K562 (cell line): ENCODE measurements around the gene FGGY. TPM values are rescaled to one million over a fixed set of nuclear protein-coding genes. Genes with fewer than 3 reads are reported as not detected.

Experiments used
- ATAC-seq: fragments of 200-7000 bp; cut with Tn5 transposase; 3 replicates; pipeline ENCODE4 v1.9.1; 2020; ENCODE audit warnings: moderate library complexity
- BruUV-seq: library from RNA; stranded (reverse); fragments of 400-500 nt; replicated peaks from 2 replicates; lab custom pipeline; 2021; lab: Mats Ljungman, UMichigan
- CTCF ChIA-PET: fragments of 300-600 bp; formaldehyde crosslinking; extraction: SDS; loops from one replicate; lab custom pipeline; 2021; ENCODE audit warnings: low intra/inter-chr PET ratio; lab: Yijun Ruan, JAX
- POLR2A ChIA-PET: fragments of 300-600, 350-650 bp; sonication (Branson Sonifier 250); formaldehyde crosslinking; extraction: SDS; loops from one replicate; lab custom pipeline; 2021; ENCODE audit warnings: antibody characterized with exemption, inconsistent platforms; lab: Yijun Ruan, JAX
- DNase-seq, 4 experiments: peaks; one replicate each; pipeline versions ENCODE4 v3.0.0 to v3.0.0-alpha.2; 2011 to 2018; ENCODE audit warnings: low spot score in 3 of 4, mixed read lengths in 3 of 4; ENCODE audit errors: extremely low read depth in 1 of 4
- FAIRE-seq: peaks from 2 replicates; lab custom pipeline; 2011; peaks lifted over from hg19 to GRCh38; lab: Jason Lieb, UNC
- H2AFZ ChIP-seq: 2 replicates; pipeline ENCODE4 v1.6.0; 2011; ENCODE audit warnings: low read depth, low read length, control low read depth, inconsistent platforms
- H3K27ac ChIP-seq: fragments of 200-600 bp; 3 replicates; pipeline ENCODE4 v1.8.0; 2011; ENCODE audit warnings: low read depth, mild to moderate bottlenecking, control low read depth, inconsistent platforms, low read length, moderate library complexity, mixed read lengths; ENCODE audit errors: extremely low read depth
- H3K27me3 ChIP-seq, 2 experiments: fragments of 300-600 bp in 1 of 2; 2 replicates in 1 of 2; 3 replicates in 1 of 2; pipeline versions ENCODE4 v1.6.0 to v1.8.0; 2011; ENCODE audit warnings: inconsistent platforms in 2 of 2, low read length in 2 of 2, mild to moderate bottlenecking in 1 of 2, mixed read lengths in 1 of 2, moderate library complexity in 1 of 2; ENCODE audit not compliant: control insufficient read depth in 2 of 2, insufficient read depth in 2 of 2
- H3K36me3 ChIP-seq: fragments of 300-600 bp; 3 replicates; pipeline ENCODE4 v1.8.0; 2011; ENCODE audit warnings: mild to moderate bottlenecking, low read length, inconsistent platforms; ENCODE audit not compliant: control insufficient read depth, insufficient read depth
- H3K4me1 ChIP-seq, 2 experiments: fragments of 200-600 bp in 1 of 2; replicated peaks in 1 of 2; 2 replicates in 1 of 2; 3 replicates in 1 of 2; pipeline versions ENCODE4 v1.5.1 to v1.8.0; 2011; ENCODE audit warnings: inconsistent platforms in 2 of 2, low read length in 2 of 2, mild to moderate bottlenecking in 1 of 2, mixed read lengths in 1 of 2, moderate library complexity in 1 of 2; ENCODE audit not compliant: control insufficient read depth in 2 of 2, insufficient read depth in 2 of 2
- H3K4me2 ChIP-seq: 2 replicates; pipeline ENCODE4 v1.6.1; 2011; ENCODE audit warnings: low read length, control low read depth, inconsistent platforms, mixed read lengths; ENCODE audit not compliant: insufficient read depth
- H3K4me3 ChIP-seq: fragments of 200-600 bp; sonication (generic), shearing (Covaris generic); 2 replicates; pipeline ENCODE4 v1.5.1; 2016; ENCODE audit warnings: control low read depth, inconsistent platforms
- H3K79me2 ChIP-seq: fragments of 200-600 bp; 3 replicates; pipeline ENCODE4 v1.8.0; 2011; ENCODE audit warnings: low read length, inconsistent platforms; ENCODE audit not compliant: control insufficient read depth, insufficient read depth
- H3K9ac ChIP-seq, 2 experiments: 2 replicates each; pipeline versions ENCODE4 v1.6.0 to v1.6.1; 2011; ENCODE audit warnings: low read depth in 2 of 2, low read length in 2 of 2, control low read depth in 1 of 2, inconsistent platforms in 1 of 2, mild to moderate bottlenecking in 1 of 2, mixed read lengths in 1 of 2; ENCODE audit not compliant: insufficient read depth in 1 of 2
- H3K9me1 ChIP-seq: one replicate; pipeline ENCODE4 v1.6.0; 2011; ENCODE audit warnings: inconsistent platforms, mild to moderate bottlenecking, low read length, moderate library complexity; ENCODE audit not compliant: control insufficient read depth, insufficient read depth
- H3K9me3 ChIP-seq: replicated peaks from 2 replicates; pipeline ENCODE4 v1.5.1; 2011; ENCODE audit warnings: low read depth, low read length, inconsistent platforms; ENCODE audit not compliant: control insufficient read depth, insufficient read depth
- H4K20me1 ChIP-seq: replicated peaks from 2 replicates; pipeline ENCODE4 v1.6.1; 2011; ENCODE audit warnings: low read length, inconsistent platforms, mixed read lengths; ENCODE audit not compliant: control insufficient read depth, insufficient read depth
- BHLHE40 ChIP-seq: IDR thresholded peaks from 2 replicates; pipeline ENCODE4 v1.6.1; 2011; ENCODE audit warnings: low read length, improper control_type of control experiment
- BRF1 ChIP-seq: IDR thresholded peaks from 3 replicates; pipeline ENCODE4 v1.6.1; 2011; ENCODE audit warnings: borderline replicate concordance, mild to moderate bottlenecking; ENCODE audit not compliant: insufficient read length; ENCODE audit errors: extremely low read depth
- CBFA2T3 ChIP-seq: fragments of 450-650 bp; IDR thresholded peaks from 2 replicates; pipeline ENCODE4 v1.6.1; 2017
- CEBPB ChIP-seq: fragments of 450-650 bp; IDR thresholded peaks from 2 replicates; pipeline ENCODE4 v1.6.1; 2016; ENCODE audit warnings: missing genetic modification characterization, missing compliant biosample characterization
- DPF2 ChIP-seq: fragments of 450-650 bp; IDR thresholded peaks from 2 replicates; pipeline ENCODE4 v1.6.1; 2016
- GATA2 ChIP-seq: sonication (generic); formaldehyde crosslinking; IDR thresholded peaks from 2 replicates; pipeline ENCODE4 v1.4.0; 2020; ENCODE audit warnings: mild to moderate bottlenecking, missing genetic modification reagents
- MCM7 ChIP-seq, 2 experiments: fragments of 450-650 bp; IDR thresholded peaks; 2 replicates each; pipeline ENCODE4 v1.6.1; 2016 to 2018
- MYNN ChIP-seq, 2 experiments: sonication (generic); formaldehyde crosslinking in 1 of 2; IDR thresholded peaks; 2 replicates each; pipeline versions ENCODE4 v1.5.0 to v1.6.1; 2016 to 2020; ENCODE audit warnings: antibody characterized with exemption in 1 of 2, missing genetic modification reagents in 1 of 2
- NELFE ChIP-seq: IDR thresholded peaks from 2 replicates; pipeline ENCODE4 v1.6.1; 2011; ENCODE audit warnings: mild to moderate bottlenecking; ENCODE audit not compliant: insufficient read depth, insufficient read length
- PML ChIP-seq: IDR thresholded peaks from 2 replicates; pipeline ENCODE4 v1.6.1; 2012; ENCODE audit warnings: low read length, inconsistent platforms
- PRPF4 ChIP-seq: fragments of 200-400 bp; formaldehyde crosslinking; IDR thresholded peaks from one replicate; pipeline ENCODE4 v1.6.1; 2017; ENCODE audit warnings: low read length, low read depth, mild to moderate bottlenecking; ENCODE audit not compliant: insufficient read depth, poor library complexity, severe bottlenecking
- RBM17 ChIP-seq: fragments of 200-400 bp; formaldehyde crosslinking; IDR thresholded peaks from 2 replicates; pipeline ENCODE4 v1.6.1; 2017; ENCODE audit warnings: low read depth, mild to moderate bottlenecking, low read length, borderline replicate concordance
- RFX5 ChIP-seq: IDR thresholded peaks from 2 replicates; pipeline ENCODE4 v1.6.1; 2011; ENCODE audit warnings: low read depth, mild to moderate bottlenecking, improper control_type of control experiment, low read length
- RFX7 ChIP-seq: fragments of 250-450 bp; sonication (Bioruptor Pico); IDR thresholded peaks from 2 replicates; pipeline ENCODE4 v1.5.1; 2021; ENCODE audit warnings: mild to moderate bottlenecking
- SAP30 ChIP-seq: fragments of 200-600 bp; sonication (generic); IDR thresholded peaks from 2 replicates; pipeline ENCODE4 v1.6.1; 2012; ENCODE audit warnings: borderline replicate concordance, low read depth, mild to moderate bottlenecking, moderate library complexity, low read length, control low read depth, inconsistent platforms; ENCODE audit not compliant: insufficient read depth, poor library complexity, severe bottlenecking
- SIN3A ChIP-seq, 2 experiments: fragments of 150-350 bp in 1 of 2; IDR thresholded peaks; 2 replicates each; pipeline ENCODE4 v1.6.1; 2011 to 2016; ENCODE audit warnings: borderline replicate concordance in 2 of 2, low read depth in 2 of 2, low read length in 2 of 2, mild to moderate bottlenecking in 2 of 2, moderate library complexity in 2 of 2; ENCODE audit not compliant: control insufficient read depth in 1 of 2
- SREBF2 ChIP-seq: sonication (generic); formaldehyde crosslinking; IDR thresholded peaks from 2 replicates; pipeline ENCODE4 v1.4.0; 2020; ENCODE audit warnings: mild to moderate bottlenecking, missing genetic modification reagents
- TAL1 ChIP-seq: fragments of 450-650 bp; IDR thresholded peaks from 2 replicates; pipeline ENCODE4 v1.6.1; 2016; ENCODE audit warnings: mild to moderate bottlenecking
- TCF3 ChIP-seq: sonication (generic); formaldehyde crosslinking; IDR thresholded peaks from 2 replicates; pipeline ENCODE4 v1.4.0; 2020; ENCODE audit warnings: mild to moderate bottlenecking, missing genetic modification reagents
- TCF7L2 ChIP-seq: fragments of 150-350 bp; IDR thresholded peaks from 2 replicates; pipeline ENCODE4 v1.6.1; 2016; ENCODE audit warnings: low read depth, mild to moderate bottlenecking, low read length, moderate library complexity
- THRB ChIP-seq: fragments of 450-650 bp; formaldehyde crosslinking; conservative IDR thresholded peaks from 2 replicates; pipeline ENCODE4 v1.4.0; 2022; ENCODE audit warnings: mild to moderate bottlenecking, missing genetic modification characterization
- ZNF436 ChIP-seq: fragments of 250-450, 450-650 bp; sonication (Bioruptor Pico); formaldehyde crosslinking; IDR thresholded peaks from 2 replicates; pipeline ENCODE4 v1.7.0; 2020; ENCODE audit warnings: mild to moderate bottlenecking
- ZNF551 ChIP-seq: fragments of 250-450 bp; sonication (Bioruptor Pico); IDR thresholded peaks from 2 replicates; pipeline ENCODE4 v1.5.0; 2021; ENCODE audit warnings: mild to moderate bottlenecking, moderate library complexity
- ZNF766 ChIP-seq: fragments of 200-800 bp; sonication (Bioruptor generic); conservative IDR thresholded peaks from 2 replicates; pipeline ENCODE4 v1.6.1; 2016; ENCODE audit warnings: missing genetic modification characterization, missing compliant biosample characterization
- whole genome bisulfite sequencing: fragments of 100-300 bp; shearing (Covaris generic); methylation state at CpG from one replicate; pipeline ENCODE4 v1.1.6; 2016; ENCODE audit warnings: low coverage, mixed read lengths; ENCODE audit not compliant: insufficient coverage; ENCODE audit errors: missing lambda C conversion rate; 5-methylcytosine and 5-hydroxymethylcytosine counted together
- in situ Hi-C: fragments of 300-500 bp; cut with MboI; formaldehyde crosslinking; loops from 4 replicates; pipeline ENCODE4 v1.15.0; 2018; ENCODE audit warnings: inconsistent platforms, mixed read lengths
- intact Hi-C: fragments of 100-400 bp; cut with micrococcal nuclease; formaldehyde crosslinking; loops from 2 replicates; pipeline ENCODE4 v1.14.2; 2022
- polyA plus RNA-seq, 8 experiments: library from polyadenylated mRNA; depleted of rRNA in 4 of 8; stranded (reverse) in 5 of 8; unstranded in 3 of 8; fragments of >200 nt; fragmentation: Nextera tagmentation in 2 of 8; fragmentation: Illumina TruSeq in 1 of 8; extraction: Ambion mirVana in 2 of 8; extraction: Trizol in 1 of 8; gene quantifications; 2 replicates each; pipeline versions ENCODE4 v1.2.1 to v1.2.3, GENCODE V29; 2011 to 2014; ENCODE audit warnings: inconsistent platforms in 1 of 8, missing spikeins in 1 of 8
- total RNA-seq, 7 experiments: library from RNA; depleted of rRNA in 6 of 7; stranded (reverse); fragments of >200 nt in 6 of 7; fragmentation: Illumina TruSeq in 2 of 7; extraction: Trizol in 2 of 7; gene quantifications; 2 replicates each; pipeline versions ENCODE4 v1.2.1 to v1.2.3, GENCODE V29; 2011 to 2021; ENCODE audit warnings: low replicate concordance in 1 of 7

Gene FGGY
- total and polyA plus RNA-seq, 9 of the 15 experiments (the other 6 are each of a cell fraction or from before 2014, with no cell fraction given) = 9.7 to 19.2 (median 12.6) TPM

GRCh38 chr1:59743324-59744091 is 446.6 kb downstream of the FGGY start:
- H3K4me3 ChIP-seq = no peak overlapping the region
- no peaks in the 10 kb centered on the region for H3K4me1 ChIP-seq
- 7% methylated on average over 3 of the region's 3 CpGs for WGBS
- no TSS peak for BruUV-seq
- ATAC-seq (no peak), FAIRE-seq (no peak), DNase-seq (peak in 1 of 4 experiments; percentile 33)
- no peak overlapping the region for H2AFZ ChIP-seq
- in situ Hi-C loops = no loop called here
- CTCF ChIA-PET = no interaction called here
- no peaks in the 10 kb centered on the region for H3K9me3 ChIP-seq
- H3K36me3 ChIP-seq = no peaks in the 10 kb centered on the region
- POLR2A ChIA-PET = no interaction called here
- no peaks in the 10 kb centered on the region for H3K9me1 ChIP-seq
- no peak overlapping the region for H3K4me2 ChIP-seq
- no peaks in the 10 kb centered on the region for H4K20me1 ChIP-seq
- no peaks in the 10 kb centered on the region for H3K27me3 ChIP-seq
- no peak overlapping the region for H3K27ac ChIP-seq
- intact Hi-C loops = no loop called here
- H3K9ac ChIP-seq = no peak overlapping the region
- no peaks in the 10 kb centered on the region for H3K79me2 ChIP-seq
- no peak for TF ChIP-seq RFX5
- TF ChIP-seq RBM17 = no peak
- peak; percentile 64; the same call in 1 of the 2 replicates for TF ChIP-seq BHLHE40
- peak; percentile 80 for TF ChIP-seq TCF3 (CRISPR knock-in tag)
- no peak for TF ChIP-seq ZNF436
- no peak for TF ChIP-seq MCM7 (IDR thresholded peaks at IDR 0.05)
- TF ChIP-seq PML = no peak
- TF ChIP-seq CBFA2T3 = peak; percentile 47
- TF ChIP-seq MYNN (IDR thresholded peaks at IDR 0.05) = no peak
- TF ChIP-seq MYNN (CRISPR knock-in tag; IDR thresholded peaks at IDR 0.05) = no peak
- 0 out of 2 replicates have a peak, but pooled peaks have one; percentile 19 for TF ChIP-seq TAL1
- TF ChIP-seq THRB (CRISPR knock-in tag) = no peak
- TF ChIP-seq ZNF766 (CRISPR knock-in tag) = 0 out of 2 replicates have a peak, but pooled peaks have one; percentile 35
- no peak for TF ChIP-seq DPF2
- peak; percentile 48 for TF ChIP-seq CEBPB (tag)
- TF ChIP-seq SAP30 = no peak
- TF ChIP-seq SREBF2 (CRISPR knock-in tag) = no peak
- no peak for TF ChIP-seq NELFE
- TF ChIP-seq SIN3A (IDR thresholded peaks at IDR 0.05; ENCODE audit: borderline replicate concordance in 2 of 2, control insufficient read depth in 1 of 2, low read depth in 2 of 2, low read length in 2 of 2) = no peak
- no peak for TF ChIP-seq PRPF4
- no peak for TF ChIP-seq RFX7 (CRISPR knock-in tag)
- TF ChIP-seq GATA2 (CRISPR knock-in tag) = peak; percentile 32; the same call in 1 of the 2 replicates
- no peak for TF ChIP-seq ZNF551
- no peak for TF ChIP-seq BRF1
- TF ChIP-seq TCF7L2 = no peak
